NOMO-1 treated with DMSO at 0.1 percent for 48 hours (cell line): ENCODE measurements around the gene CDK6.

Experiments
- DNase-seq: peaks from one replicate; lab custom pipeline; 2025; ENCODE audit not compliant: unreplicated experiment; lab: John Stamatoyannopoulos, UW

The CDK6 gene

DNA sequence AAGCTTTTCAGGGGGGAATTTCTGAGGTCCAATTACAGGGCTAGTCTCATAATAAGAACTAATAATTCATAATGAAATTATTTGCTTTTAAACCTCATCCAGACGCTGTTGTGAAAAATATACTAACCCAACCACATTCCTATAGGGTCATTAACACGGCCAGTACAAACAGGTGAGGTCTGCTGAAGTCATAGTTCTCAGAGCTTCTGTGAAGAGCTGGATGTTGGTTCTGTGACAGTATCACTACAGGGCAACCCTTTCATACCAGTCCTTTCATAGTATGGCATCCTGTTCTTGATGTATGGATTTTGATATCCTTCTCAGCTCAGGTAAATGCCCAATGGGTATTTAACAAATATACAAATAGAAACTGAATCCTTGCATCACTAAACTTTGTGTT, 183.8 kb downstream of the CDK6 start:
- DNase-seq, result no peak

- no peak for DNase-seq
Observed at GRCh38 chr7:92650391-92650790, 186.0 kb downstream of the CDK6 start.

GRCh38 chr7:92648067-92648466, 188.3 kb downstream of the CDK6 start:
- DNase-seq, result no peak

- DNase-seq, result no peak
Observed at GRCh38 chr7:92647652-92648051, 188.7 kb downstream of the CDK6 start.

DNA sequence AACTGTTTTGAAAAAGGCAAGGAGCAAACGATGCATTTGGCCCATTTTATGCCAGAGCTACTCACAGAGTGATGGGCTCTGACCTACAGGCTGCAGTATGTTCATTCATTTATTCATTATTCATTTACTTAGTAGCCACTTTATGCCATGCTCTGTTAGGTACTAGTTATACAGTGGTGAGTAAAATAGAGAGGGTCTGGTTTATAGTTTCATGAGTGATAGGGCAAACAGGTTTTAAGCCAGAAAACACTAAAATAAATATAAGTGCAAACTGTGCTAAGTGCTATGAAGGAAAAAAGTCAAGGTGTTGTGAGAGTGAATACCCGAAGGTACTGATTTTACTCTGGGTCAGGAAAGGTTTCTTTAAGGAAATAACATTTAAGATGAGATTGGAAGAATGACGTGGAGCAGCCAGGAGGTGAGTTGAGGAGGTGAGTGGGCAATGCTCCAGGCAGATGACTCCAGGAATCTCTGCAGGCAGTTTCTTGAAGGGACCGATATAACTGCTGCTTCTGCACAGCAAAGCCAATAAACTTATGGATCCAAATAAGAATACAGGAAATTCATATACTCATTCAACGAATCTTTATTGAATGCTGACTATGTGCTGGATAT, 189.3 kb downstream of the CDK6 start:
- DNase-seq, result no peak

- DNase-seq, result peak; percentile 81
Observed at GRCh38 chr7:92645114-92646061, 191.0 kb downstream of the CDK6 start.

GRCh38 chr7:92644406-92645113, 191.8 kb downstream of the CDK6 start:
- no peak for DNase-seq

DNA sequence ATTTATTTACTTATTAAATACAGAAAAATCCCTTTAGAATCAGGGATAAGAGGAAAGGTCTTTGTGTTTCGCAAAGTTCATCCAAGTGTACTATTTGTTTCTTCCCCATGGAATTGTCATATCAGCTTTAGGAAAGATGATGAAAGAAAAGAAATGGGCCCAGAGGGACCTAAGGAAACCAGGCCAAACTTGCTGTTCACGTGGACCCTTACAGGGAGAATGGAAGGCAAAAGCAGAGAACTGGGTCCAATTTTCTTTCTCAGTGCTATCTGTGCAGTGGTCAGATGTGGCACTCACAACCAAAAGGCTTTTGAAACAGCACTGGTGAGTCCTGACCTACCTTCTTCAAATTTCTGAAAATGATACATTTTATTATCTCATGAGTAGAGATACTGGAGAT, 192.6 kb downstream of the CDK6 start:
- no peak for DNase-seq

GRCh38 chr7:92641921-92642511, 194.4 kb downstream of the CDK6 start:
- peak; percentile 52 for DNase-seq

- no peak for DNase-seq
Observed at GRCh38 chr7:92639966-92640365, 196.4 kb downstream of the CDK6 start.

- peak; percentile 59 for DNase-seq
Observed at GRCh38 chr7:92639213-92639896, 197.0 kb downstream of the CDK6 start.

DNA sequence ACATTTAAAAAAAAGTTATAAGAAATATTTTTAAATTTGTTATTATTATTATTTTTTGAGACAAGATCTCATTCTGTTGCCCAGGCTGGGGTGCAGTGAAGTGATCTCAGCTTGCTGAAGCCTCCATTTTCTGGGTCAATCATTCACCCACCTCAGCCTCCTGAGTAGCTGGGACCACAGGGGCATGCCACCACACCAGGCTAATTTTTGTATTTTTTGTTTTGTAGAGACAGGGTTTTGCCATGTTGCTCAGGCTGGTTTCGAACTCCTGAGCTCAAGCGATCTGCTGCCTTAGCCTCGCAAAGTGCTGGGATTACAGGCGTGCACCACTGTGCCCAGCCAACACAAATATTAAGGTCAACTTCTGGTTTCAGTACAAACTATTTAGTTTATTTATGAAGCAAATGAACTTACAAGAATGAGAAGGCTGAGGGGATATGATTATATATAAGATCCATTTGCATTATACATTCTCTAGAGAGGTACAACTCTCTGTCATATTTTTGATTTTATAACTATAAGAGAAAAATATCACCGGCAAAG, 200.3 kb downstream of the CDK6 start:
- DNase-seq, result no peak

DNA sequence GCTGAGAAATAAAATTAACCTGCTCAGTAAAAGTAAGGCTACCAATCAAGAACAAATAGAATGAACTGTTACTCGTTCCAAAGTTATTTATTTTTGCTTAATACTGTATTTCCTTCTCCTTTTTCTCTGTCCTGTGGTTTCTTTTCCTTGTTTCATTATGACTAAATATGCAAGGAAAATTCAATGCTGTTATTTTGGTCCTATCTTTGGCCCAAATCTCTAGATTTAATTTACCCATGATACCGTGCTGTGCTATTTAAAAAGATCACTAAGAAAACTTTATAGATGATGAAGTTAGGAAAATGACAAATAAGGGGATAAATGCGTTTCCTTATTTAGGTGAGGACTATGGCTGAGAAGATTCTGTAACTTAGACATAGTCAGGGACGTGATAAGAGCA, 200.8 kb downstream of the CDK6 start:
- DNase-seq, result peak; percentile 66

DNA sequence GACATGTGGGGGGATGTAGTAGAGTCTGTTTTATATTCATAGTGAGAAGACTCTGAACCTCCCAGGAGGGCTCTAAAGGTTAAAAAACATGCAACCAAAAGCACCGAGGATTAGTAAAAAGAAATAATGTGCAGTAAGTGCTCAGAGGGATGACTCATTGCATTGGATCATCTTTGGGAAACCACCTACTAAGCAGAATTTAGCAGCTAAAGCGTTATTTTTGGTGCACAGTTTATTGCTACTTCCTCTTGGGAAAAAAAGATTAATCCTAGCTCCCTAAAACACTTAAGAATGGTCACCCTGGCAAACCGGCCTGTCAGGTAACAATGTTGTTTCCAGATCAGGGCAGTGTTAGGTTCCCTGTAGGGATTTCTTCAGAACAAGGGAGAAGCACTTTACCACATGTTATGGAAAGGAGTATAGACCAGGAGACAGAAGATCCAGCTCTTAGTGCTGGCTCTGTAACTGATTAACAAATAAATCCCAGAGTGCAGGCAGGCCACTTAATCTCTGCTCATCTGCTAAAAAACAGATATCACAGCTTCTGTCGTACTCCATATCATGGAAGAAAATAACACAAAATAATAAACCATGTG, 201.4 kb downstream of the CDK6 start:
- peak; percentile 77 for DNase-seq

- peak; percentile 100 for DNase-seq
Observed at GRCh38 chr7:92634205-92634604, 202.2 kb downstream of the CDK6 start.

- DNase-seq, result peak; percentile 99
Observed at GRCh38 chr7:92633211-92633906, 203.0 kb downstream of the CDK6 start.

DNA sequence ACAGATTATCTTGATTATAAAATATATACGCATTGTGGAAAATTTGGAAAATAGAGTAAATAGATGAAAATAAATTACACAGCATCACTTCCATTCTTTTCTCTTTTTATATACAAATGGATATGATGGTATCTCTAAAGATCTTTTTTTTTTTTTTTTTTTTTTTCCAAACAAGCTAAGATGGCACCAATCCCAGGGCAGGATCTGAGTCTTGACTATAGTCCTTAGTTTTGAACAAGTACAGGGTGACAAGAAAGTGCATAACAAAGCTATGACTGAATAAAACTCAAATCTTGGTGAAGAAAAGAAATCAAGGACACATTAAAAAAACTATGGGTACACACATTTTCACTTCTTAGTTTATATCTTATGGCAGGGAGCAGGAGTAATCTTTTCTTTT, 203.6 kb downstream of the CDK6 start:
- no peak for DNase-seq

- no peak for DNase-seq
Observed at GRCh38 chr7:92631850-92632487, 204.4 kb downstream of the CDK6 start.
